ENCODE data around the gene SETD1A. TPM values are rescaled to one million over a fixed set of nuclear protein-coding genes. Genes with fewer than 3 reads are reported as not detected.
"Not testable (repeated sequence)": the region's sequence is repeated elsewhere in the genome, so short reads cannot be mapped to it uniquely, and the experiment has no call there.

Gene SETD1A
- total RNA-seq, 1 donor from 2014 or later, result 1.6 TPM

DNA sequence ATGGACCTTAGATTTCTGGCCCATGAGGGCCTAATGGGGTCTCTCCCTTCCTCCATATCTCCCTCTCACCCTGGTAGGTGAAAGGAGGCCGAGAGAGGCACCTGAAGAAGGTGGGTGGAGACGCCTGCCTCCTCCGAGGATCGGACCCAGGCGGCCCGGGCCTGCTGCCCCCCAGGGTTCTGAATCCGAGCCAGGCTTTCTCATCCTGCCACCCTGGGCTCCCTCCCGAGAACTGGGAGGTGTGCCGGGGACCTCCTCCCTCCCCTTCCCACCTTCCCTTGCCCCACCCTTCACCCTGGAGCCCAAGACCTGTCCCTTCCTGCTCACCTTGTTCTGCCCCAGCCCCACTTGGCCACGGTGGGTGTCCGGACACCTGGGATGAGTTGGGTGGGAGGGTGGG, 29.2 kb upstream of the SETD1A start:
- no peak for FAIRE-seq
- no peak for DNase-seq (ENCODE audit: low spot score in 2 of 2)

DNA sequence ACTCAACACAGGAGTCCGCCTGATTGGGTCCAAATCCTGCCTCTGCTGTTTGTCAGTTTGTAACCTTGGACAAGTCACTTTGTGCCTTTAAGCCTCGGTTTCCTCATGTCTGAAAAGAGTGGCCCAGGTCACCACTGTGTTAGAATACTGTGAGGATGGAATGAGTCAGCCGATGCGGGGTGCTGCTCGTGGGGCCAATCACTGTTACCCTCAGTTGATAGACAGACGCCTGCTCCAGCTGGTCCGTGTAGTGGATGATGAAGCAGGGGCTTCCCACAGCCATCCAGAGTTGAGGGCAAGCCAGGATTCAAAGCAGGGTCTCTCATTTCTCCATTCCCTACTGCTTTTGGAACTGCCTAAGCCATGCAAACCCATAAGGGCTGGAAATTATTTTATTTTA, 28.4 kb upstream of the SETD1A start:
- FAIRE-seq (no peak), DNase-seq (ENCODE audit: low spot score in 2 of 2) (no peak)

DNA sequence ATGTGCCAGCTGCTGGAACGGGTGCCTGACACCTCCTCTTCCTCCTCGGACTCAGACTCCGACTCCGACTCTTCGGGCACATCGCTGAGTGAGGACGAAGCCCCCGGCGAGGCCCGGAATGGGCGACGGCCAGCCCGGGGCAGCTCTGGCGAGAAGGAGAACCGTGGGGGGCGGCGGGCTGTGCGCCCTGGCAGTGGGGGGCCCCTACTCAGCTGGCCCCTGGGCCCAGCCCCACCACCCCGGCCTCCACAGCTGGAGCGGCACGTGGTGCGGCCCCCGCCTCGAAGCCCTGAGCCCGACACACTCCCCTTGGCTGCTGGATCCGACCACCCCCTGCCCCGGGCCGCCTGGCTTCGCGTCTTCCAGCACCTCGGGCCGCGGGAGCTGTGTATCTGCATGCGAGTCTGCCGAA, 27.4 kb upstream of the SETD1A start:
- no peak for FAIRE-seq
- no peak for DNase-seq (ENCODE audit: low spot score in 2 of 2)

DNA sequence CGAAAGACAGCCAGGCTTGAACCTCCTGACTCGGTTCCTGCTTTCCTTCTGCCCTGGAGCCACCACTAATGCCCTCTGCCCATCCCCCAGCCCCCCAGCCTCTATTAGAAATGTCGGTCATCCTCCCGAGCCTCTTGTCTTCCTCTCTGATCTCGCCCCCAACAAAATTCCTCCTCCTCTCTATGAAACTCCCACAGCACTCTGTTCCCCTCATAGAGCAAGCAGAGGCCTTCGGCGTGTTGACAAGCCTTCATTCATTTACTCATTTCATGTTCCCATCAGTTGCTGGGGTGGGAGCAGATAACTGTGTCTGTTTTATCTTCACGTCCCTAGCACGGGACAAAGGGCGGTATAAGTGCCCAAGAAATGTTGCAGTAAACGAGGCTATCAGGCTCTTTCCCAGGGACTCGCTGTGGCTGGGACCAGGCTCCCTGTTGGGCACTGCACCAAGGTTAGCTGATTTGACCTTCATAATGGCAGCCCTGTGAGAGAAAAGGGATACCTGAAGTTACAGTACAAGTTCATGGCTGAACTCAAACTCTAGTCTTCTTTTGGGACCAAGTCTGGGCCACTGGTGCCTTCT, 26.4 kb upstream of the SETD1A start:
- no peak for FAIRE-seq

DNA sequence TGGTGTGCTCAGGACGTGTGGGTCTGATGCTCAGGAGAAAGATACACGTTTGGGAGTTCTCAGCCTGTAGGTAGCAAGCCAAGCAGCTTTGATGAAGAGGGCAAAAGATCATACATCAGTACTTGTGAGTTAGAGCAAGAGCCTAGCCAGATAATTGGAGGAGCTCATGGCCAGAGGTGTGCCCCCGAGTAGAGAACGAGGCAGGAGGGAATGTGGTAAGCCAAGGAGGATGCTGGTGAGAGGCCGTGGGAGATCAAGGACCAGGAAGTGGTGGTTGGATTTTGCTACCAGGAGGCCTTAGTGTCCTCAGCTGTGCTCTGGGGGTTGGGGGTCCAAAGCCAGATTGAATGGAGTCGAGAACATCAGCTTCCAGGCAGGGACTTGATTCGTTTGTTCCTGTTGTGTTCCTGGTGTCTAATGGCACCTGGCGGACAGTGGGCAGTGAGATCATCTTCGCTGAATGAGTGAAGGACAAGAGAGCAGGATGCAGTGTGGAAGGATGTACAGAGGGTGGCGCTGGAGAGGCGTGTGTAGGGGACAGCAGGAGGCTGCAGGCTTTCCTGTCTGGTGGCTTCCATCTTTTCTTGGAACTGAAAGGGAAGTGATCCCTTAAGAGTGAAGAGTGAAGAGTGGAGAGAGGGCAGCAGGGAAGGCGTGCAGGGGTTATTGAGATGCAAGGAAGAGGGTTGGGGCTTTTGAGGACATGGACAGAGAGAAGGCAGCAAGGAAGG, 22.6 kb upstream of the SETD1A start:
- FAIRE-seq, result no peak

More for the DNA sequence above, 26.4 kb upstream of the SETD1A start:
- no peak for DNase-seq (ENCODE audit: low spot score in 2 of 2)

DNA sequence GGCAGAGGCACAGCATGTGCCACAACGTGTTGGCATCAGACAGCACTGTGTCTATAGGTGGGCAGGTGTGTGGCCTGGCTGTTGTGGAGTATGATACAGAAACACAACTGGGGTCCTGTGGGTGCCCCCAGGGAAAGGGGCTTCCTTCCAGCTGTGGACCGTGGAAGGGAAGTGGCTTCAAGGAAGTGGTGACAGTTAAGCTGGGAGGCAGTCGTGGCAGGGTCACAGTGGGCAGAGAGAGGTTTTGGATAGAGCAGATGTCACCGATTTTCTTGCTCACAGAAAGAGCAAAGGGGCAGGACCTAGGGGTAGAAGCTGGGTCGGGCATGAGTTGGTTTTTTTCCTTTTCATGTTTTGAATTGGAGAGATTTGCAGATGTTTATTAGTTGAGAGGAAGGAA, 19.9 kb upstream of the SETD1A start:
- FAIRE-seq, result no peak

More for the DNA sequence above, 22.6 kb upstream of the SETD1A start:
- DNase-seq (ENCODE audit: low spot score in 2 of 2), result peak in 1 of 2 donors; percentile 59

DNA sequence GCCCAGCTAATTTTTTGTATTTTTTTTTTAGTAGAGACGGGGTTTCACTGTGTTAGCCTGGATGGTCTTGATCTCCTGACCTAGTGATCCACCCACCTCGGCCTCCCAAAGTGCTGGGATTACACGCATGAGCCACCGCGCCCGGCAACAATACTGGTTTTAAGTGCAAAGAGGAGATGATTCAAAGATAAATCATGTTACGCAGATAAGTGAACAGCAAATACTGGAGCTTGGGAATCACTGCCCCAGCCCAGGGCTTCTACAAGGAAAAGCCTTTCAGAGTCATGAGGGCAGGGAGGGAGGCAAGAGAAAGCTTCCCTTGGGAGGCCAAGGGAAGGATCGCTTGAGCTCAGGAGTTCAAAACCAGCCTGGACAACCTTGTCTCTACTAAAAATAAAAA, 18.0 kb upstream of the SETD1A start:
- DNase-seq (ENCODE audit: low spot score in 2 of 2); FAIRE-seq: not testable (repeated sequence)

More for the DNA sequence above, 19.9 kb upstream of the SETD1A start:
- no peak for DNase-seq (ENCODE audit: low spot score in 2 of 2)

DNA sequence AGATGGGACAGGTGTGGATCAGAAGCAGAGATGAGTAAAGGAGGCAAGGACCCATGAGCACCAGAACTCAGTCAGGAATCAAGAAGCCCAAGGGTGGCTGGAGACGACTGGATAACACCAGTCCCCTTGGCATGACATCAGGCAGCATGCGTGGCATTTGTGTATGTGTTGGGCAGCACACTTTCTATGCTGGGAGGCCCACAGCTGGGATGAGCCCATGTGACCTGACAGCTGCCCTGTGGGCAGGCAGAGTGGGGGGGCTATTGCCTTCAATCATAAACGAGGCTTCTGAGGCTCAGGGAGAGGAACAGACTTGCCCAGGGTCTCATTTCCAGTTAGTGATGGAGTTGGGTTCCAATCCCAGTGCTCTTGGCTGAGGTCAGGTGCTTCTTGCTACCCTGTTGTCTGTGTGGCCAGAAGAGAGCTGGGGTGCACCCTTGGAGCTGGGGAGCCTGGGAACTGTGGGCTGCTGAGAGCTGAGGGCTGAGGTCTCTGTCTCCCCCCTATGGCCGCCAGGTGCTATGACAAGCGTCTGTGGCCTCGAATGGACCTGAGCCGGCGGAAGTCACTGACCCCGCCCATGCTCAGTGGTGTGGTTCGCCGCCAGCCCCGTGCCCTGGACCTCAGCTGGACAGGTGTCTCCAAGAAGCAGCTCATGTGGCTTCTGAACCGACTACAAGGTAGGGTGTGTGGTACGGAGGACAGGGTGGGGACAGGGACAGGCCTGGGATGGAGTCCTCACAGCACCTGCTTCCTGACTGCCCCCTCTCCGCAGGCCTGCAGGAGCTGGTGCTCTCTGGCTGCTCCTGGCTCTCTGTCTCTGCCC, 15.7 kb upstream of the SETD1A start:
- peak; percentile 57 to 83 for DNase-seq (ENCODE audit: low spot score in 2 of 2)
- FAIRE-seq, result no peak

DNA sequence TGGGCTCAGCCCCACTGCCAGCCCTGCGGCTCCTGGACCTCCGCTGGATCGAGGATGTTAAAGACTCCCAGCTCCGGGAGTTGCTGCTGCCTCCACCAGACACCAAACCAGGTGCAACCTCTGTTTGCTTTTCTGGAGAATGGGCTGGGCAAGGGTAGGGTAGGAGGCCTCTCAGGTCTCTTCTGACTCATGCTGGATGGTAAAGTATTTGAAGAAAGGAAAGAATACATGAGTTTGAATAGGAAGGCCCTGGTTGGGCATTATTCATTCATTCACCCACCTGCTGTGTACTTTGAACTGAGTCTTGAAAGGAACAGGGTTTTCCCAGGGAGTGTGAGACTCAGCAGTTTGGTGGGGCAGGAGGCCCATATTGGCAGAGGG, 15.1 kb upstream of the SETD1A start:
- FAIRE-seq, result no peak
- DNase-seq (ENCODE audit: low spot score in 2 of 2), result no peak

DNA sequence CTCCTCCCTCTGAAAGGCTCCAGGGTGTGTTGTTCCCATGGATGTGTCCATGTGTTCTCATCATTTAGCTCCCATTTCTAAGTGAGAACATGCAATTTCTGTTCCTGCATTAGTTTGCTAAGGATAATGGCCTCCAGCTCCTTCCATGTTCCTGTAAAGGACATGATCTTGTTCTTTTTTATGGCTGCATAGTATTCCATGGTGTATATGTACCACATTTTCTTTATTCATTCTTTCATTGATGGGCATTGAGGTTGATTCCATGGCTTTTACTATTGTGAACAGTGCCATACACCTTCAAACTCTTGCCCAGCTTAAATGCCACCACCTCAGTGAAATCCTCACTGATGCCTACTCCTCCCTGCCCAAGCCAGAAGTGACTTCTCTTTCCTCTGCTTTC, 13.2 kb upstream of the SETD1A start:
- no peak for FAIRE-seq
- no peak for DNase-seq (ENCODE audit: low spot score in 2 of 2)

DNA sequence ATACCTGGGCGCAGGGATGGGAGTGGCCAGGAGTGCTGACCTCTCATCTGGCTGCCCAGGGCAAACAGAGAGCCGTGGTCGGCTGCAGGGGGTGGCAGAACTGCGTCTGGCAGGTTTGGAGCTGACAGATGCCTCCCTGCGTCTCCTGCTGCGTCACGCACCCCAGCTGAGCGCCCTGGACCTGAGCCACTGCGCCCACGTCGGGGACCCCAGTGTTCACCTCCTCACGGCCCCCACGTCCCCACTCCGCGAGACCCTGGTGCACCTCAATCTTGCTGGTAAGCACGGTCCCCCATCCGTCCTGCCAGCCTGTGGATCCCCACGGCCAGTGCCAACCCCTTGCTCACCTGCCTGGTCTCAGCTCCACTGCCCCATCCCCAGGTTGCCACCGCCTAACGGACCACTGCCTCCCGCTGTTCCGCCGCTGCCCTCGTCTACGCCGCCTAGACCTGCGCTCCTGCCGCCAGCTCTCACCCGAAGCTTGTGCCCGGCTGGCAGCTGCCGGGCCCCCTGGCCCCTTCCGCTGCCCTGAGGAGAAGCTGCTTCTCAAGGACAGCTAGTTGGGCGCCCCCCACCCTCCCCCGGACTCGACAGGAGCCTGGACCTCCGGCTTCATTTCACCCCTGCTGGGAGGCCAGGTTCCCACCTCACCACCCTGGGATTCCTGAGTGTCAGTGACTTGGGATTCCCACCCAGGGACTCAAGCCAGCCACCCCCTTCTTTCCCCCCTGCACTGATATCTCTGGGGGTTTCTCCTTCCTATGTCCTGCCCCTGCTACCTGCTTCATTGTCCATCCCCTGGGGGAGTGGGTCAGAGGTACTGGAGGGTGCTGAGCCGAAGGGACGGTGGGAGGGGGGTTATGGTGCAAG, 10.6 kb upstream of the SETD1A start:
- DNase-seq (ENCODE audit: low spot score in 2 of 2) (no peak), FAIRE-seq (no peak)

DNA sequence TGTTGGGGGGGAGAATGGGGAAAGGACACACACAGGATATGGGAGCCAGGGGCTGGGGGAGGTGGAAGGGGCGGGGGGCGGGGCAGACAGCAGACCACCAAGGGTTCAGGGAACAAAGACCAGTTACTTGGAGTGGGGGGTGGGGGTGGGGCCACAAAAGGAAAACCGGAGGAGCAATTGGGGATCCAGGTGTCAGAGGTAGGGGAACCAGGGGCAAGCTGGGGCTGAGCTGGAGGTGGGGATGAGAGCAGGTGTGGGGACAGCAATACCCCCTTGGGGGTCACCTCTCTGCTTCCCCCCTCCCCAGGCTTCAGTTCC, 10.1 kb upstream of the SETD1A start:
- no peak for FAIRE-seq

DNA sequence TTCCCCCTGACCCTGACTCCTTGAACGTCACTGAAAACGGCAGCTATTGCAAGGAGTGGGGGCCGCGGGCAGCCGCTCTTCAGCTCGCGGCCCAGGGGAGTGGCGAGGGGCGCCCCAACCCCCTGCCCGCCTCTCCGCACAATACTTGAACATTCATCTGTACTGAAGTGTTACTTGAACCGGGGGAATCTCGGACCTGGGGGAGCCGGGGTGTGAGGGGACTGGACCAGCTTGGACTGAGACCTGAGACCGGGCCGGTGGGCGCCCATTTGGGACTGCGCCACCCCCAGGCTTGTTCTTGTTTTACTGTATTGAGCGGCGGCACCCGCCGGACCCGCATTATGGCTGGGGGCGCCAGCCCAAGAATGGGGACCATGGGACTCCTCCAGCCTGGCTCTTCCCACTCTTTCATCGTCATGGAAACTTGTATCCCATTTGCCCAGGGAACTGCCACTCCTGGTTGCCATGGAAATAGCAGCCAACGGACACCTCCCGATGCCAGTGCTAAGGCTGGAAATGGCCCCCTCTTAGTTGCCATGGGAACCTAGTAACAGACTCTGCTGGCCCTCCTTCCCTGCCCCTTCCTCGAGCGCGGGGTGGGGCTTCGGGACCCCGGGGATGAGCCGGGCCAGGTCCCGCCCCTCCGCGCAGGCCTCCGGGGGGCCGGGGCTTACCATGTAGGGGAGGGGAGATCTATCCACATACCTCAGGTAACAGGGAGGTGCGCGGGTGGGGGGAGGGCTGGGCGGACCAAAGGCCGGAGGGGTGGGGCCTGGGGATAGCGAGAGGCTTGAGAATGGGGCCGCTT, 9.5 kb upstream of the SETD1A start:
- DNase-seq (ENCODE audit: low spot score in 2 of 2), result peak; percentile 87 to 93
- no peak for FAIRE-seq

More for the DNA sequence above, 10.1 kb upstream of the SETD1A start:
- no peak for DNase-seq (ENCODE audit: low spot score in 2 of 2)

DNA sequence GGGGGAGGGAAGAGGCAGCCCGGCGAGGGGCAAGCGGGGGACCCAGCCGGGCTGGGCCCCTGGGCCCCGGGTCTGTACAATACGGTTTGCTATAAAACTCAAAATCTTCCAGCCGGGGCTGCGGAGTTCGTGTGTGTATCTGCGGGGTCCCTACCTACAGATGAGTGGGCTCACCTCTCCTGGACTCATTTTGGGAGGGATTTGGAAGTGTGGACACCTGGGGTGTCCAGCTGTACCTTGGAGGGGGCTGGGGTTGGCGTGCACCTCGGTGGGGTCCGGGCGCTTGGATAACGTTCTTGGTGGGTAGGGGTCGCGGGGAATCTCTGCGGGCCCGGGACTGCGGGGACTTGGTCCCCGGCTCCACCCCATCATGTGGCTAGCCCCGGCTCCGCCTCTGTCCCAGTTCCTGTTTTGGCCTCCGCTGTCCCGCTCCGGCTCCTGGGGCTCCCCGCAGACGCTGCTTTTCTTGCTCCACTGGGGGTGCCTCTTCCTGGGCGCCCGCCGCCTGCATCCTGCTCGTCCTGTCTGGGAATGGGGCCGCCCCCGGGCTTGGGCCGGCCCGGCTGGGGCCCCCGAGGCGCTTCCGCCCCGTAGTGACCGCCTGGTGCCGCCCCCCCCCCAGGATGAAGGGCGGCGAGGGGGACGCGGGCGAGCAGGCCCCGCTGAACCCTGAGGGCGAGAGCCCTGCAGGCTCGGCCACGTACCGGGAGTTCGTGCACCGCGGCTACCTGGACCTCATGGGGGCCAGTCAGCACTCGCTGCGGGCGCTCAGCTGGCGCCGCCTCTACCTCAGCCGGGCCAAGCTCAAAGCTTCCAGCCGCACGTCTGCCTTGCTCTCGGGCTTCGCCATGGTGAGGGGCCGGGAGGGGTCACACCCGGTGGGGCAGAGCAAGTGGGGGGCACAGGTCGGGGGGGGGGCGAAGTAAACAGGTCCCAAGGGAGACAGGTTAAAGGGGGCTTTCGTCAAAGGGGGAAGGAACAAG, 8.6 kb upstream of the SETD1A start, which contains the start of gene ORAI3:
TSS of gene ORAI3 (plus strand) at position 402 of the 983 bp plus-strand sequence. CDS start at position 624, 222 bp downstream.
- FAIRE-seq, result no peak
- peak; percentile 67 to 74 for DNase-seq (ENCODE audit: low spot score in 2 of 2)

DNA sequence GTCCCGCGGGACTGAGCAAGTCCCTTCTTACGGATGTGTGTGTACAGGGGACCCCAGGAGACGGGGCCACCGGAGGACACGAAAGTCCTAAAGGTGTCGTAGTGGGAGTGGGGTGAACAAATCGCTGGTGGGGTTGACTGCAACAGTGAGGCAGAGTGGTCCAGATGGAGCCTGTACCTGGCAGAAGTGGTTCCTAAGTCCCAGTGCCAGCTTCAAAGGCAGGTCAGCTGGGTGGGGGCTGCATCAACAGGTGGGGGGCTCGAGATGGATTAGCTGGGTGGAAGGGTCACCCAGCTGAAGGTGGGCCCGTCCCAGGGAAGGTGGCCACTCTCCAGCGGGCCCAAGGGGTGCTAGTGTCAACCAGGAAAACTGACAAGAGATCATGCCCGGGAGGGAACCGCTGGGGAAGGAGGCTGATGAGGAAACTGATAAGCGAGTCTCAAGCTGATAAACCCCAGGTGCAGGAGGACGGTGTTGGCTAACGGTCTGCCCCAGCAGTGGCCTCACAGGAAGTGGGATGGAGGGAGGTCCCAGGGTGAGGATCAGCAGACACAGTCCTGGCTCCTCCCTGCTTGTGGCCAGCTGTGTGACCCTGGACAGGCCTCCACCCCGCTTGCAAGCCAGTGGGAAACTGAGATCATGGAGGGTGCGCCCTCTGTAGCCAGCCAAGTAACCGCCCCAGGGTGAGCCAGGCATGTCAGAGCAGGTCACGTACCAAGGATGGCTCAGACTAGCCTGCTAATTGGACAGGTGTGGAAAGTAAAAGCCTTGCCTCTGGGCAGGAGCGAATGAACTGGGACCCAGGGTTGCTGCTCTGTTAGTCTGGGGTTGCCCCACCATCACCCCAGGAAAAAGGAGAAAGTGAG, 7.7 kb upstream of the SETD1A start:
- FAIRE-seq, result no peak
- no peak for DNase-seq (ENCODE audit: low spot score in 2 of 2)

DNA sequence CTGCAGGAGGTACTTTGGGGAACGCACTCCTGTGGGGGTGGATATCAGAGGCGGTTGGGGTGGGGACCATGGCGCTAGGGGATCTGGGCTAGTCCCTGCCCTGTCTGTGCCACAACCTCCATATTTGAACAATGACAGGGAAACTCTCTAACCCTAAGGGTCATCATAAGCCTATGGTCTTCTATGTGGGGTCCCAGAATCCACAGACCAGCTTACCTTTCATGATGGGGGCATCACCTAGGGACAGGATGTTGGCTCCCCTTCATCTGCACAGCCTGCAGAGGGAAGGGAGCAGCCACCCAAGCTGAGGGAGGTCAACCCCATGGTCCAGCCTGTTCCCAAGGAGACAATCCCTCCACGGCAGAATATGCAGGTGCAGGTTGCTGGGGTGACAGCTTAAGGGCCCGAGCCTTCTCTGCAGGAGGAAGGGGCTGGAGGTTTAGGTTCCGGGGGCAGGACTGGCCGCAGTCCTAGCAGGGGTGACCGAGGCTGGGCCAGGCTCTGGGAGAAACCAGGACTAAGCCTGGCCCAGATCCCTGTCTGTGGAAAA, 7.0 kb upstream of the SETD1A start:
- DNase-seq (ENCODE audit: low spot score in 2 of 2) (no peak), FAIRE-seq (no peak)

DNA sequence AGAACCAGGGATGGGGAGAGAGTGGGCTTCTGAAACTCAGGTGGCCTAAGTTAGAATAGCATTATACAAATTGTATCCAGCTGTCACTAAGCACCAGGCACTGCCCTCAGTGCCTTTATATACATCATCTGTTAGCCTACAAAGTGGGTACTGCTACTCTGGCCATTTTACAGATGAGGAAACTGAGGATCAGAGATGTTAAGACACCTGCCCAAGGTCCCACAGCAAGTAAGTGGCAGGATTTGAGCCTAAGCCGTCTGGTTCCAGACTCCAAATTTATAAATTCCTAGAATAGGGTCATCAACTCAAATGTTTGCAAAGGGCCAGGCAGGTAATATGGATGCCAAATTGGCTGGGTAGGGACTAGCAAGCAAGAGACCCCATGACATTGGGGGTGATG, 6.4 kb upstream of the SETD1A start:
- DNase-seq (ENCODE audit: low spot score in 2 of 2) (no peak), FAIRE-seq (no peak)

Data from frontal cortex (tissue), 4 donors.